Right ventricle myocardium superior (tissue), 1 donor: Measurements from ENCODE around the gene PDCD4. TPM values are rescaled to one million over a fixed set of nuclear protein-coding genes. Genes with fewer than 3 reads are reported as not detected.
A peak's percentile ranks its signal among the peaks of the same experiment; 100 is the strongest.
"Not testable (repeated sequence)": the region's sequence is repeated elsewhere in the genome, so short reads cannot be mapped to it uniquely, and the experiment has no call there.

Experiments
- ATAC-seq: fragments of 200-7000 bp; cut with Tn5 transposase; one replicate; pipeline ENCODE4 v1.9.1; 2020; ENCODE audit warnings: mild to moderate bottlenecking; ENCODE audit not compliant: poor library complexity
- DNase-seq: peaks from one replicate; pipeline ENCODE4 v3.0.0-alpha.2; 2020
- intact Hi-C: fragments of 100-400 bp; cut with DNase I; formaldehyde crosslinking; loops from one replicate; pipeline ENCODE4 v1.11.2; 2022
- total RNA-seq: library from RNA; stranded (reverse); fragmentation: NEBNext Ultra II Directional; extraction: Animal tissue kit (Norgen Biotek cat#: 25700); gene quantifications from one replicate; pipeline ENCODE4 v1.2.1, GENCODE V29; 2021
- donor health status: DM: no; HTN: yes; CAD: no; lungs with severe emphysema.

Gene PDCD4
- total RNA-seq, 1 donor from 2014 or later: 90.0 TPM

DNA sequence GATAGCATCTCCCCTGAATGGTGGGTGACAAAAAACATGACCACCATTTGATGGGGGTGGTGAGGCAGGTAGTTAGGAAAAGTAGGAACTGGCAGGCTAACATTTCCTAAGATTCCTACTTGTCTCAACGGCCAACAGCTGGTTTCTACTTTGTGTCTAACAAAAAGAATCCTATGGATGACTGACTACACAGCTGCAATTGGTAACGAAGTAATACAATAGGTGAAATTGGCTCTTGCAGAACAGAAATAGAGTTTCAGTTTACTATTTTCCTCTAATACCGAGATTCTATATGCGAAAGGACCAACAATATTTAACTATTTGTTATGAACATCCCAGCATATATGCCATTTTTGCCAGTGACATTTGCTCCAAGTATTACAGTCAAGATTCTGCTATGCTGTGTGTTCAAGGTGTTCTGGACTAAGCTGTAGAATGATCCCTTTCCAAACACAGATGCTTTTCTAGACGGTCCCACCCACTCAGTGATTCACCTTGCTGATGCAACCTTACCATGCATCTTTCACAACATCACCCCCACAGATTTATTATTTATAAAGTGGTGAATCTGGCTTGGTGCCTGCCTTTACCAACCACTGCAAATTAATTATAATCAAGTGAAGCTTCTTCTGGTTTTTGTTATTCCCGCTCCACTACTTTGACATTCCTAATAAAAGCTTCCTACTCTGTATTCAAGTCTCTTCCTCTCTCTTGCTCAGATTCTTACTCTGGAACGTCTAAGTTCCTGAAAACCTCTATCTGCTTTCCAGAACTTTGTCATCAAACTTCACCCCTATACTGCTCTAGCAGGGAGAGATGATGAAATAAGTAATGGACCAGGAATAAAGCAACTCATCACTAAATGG lies 30.5 kb downstream of the PDCD4 start:
- ATAC-seq (no peak), DNase-seq (no peak)
- intact Hi-C loops: no loop called here

DNA sequence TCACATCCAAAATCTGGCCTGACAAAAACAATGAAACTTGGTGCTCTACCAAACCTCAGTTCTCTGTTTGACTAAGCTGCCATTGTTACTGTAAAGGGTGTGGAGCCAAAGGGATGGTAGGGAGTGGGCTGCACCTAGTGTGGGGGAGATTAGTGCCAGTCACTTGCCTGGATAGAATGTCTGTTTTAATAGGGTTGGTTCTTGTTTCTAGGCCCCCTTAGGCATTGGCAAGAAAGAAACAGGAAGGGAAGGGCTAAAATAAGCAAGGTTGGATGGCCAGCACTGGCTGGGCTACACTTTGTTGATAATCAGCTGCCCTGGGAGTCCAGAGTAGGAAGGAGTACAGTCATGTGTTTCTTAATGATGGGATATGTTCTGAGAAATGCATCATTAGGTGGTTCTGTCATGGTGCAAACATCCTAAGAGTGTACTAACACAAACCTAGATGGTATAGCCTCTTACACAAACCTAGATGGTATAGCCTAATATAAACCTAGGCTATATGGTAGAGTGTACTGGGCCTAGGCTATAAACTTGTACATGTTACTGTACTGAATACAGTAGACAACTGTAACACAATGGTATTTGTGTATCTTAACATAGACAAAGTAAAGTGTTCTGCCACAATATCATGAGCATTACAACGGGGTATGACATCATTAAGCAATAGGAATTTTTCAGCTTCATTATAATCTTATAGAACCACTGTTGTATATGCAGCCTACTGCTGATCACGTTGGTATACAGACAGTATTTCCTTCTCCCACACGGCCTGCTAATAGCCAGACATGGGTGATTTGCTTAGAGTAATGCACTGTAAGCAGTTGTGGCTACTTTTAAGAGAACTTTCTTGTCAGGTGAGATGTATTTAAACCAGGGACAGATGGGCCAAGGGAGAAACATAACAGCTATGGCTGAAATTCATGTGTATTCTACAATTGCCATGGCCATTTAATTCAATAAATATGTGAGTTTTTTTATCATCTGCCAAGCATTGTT lies 31.9 kb downstream of the PDCD4 start:
- DNase-seq (no peak), ATAC-seq (peak; percentile 8)
- intact Hi-C loops: no loop called here

DNA sequence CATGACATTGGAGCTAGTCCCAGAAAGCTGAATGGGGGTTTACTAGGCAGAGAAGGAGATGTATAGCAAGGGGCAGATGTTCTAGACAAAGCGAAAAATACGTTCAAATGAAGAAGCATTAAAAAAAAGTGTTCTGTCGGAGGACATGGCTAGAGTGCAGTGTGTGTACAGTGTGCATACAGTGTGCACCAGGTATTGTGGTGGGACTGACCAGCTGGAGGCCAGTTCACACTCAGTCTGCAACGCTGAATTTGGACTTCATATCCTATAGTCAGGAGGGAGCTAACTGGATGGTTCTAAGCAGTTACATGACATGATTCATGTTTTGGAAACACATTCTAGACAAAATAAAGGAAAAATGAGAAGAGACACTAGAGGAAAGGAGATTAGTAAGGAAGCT lies 38.4 kb downstream of the PDCD4 start:
- intact Hi-C loops: no loop called here
- DNase-seq (no peak), ATAC-seq (no peak)

- ATAC-seq: no peak
- no peak for DNase-seq
- intact Hi-C loops: no loop called here
These were observed 40.6 kb downstream of the PDCD4 start for GRCh38 chr10:110912374-110912773.

DNA sequence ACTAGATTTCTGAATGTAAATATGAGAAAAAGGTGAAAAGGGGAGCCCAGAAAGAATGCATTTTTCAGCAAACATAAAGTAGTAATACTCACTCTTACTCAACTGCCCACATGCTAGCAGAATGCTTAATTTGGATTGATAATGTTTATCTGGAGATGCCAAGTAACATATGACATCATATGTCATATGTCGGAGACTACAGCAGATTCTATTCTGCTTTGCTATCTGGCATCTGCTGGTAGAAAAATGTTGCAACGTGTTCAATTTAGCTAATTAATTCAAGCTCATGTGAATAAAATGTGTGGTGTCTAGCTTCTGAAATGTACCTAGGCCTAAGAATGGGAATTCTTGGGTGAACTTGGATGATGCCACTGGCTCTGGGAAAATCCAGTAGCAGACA lies 42.7 kb downstream of the PDCD4 start:
- intact Hi-C loops: no loop called here
- no peak for ATAC-seq
- no peak for DNase-seq

DNA sequence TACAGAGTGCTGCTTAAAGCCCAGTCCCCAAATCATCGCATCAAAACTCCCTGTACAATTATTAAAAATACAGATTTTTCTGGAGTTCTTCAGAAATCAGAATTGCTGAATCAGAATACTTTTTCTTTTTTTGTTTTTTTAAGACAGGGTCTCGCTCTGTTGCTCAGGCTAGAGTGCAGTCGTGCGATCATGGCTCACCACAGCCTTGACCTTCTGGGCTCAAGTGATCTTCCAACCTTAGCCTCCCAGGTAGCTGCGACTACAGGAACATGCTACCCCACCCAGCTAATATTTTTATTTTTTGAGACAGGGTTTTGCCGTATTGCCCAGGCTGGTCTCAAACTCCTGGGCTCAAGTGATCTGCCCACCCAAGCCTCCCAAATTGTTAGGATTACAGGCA lies 43.3 kb downstream of the PDCD4 start:
- DNase-seq (no peak), ATAC-seq (no peak)
- intact Hi-C loops: no loop called here

DNA sequence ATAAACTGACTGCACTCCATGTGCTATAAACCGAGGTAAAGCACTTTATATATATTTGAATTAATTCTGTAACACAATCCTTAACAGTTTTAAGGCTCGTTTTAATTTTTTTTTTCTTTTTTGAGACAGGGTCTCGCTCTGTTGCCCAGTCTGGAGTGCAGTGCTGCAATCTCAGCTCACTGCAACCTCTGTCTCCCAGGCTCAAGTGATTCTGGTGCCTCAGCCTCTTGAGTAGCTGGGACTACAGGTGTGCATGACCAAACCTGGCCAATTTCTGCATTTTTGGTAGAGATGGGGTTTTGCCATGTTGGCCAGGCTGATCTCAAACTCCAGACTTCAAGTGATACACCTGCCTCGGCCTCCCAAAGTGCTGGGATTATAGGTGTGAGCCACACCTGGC lies 43.9 kb downstream of the PDCD4 start:
- ATAC-seq, intact Hi-C loops, DNase-seq: not testable (repeated sequence)

DNA sequence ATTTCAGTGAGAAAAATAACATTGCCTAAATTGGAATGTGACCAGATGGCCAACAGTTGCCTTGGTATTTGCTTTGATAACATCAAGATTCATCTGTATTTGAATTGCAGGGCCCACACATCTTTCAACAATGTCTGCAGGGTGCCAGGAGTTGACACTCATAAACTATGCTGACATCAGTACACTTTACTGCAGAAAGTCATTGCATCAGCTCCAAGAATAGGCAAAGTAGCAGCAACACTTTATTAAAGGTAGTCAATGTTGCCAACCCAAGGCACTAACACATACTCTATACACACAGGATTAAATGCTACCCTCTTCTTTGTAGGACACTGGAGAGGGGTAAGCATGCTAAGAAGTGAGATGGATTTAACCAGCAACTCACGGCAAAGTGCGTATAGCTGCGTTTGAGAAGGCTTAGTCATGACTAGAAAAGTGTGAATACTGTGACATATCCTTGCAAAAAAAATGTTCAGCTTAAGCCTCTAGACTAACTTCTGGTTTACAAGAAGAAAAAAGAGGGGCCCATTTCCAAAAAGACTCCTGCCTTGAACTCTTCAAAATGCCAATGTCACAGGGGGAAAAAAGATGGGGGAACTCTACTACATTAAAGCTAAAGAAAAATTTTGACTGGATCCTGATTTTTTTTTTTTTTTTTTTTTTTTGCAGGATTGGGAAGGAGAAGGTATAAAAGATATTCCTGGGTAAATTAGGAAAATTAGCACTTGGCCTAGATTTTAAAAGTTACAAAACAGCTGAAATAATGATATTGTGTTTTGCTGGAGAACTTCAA lies 45.0 kb downstream of the PDCD4 start:
- ATAC-seq (no peak), DNase-seq (no peak)
- intact Hi-C loops: no loop called here

- intact Hi-C loops: no loop called here
- ATAC-seq: no peak
- peak; percentile 98 for DNase-seq
These were observed 46.5 kb downstream of the PDCD4 start for GRCh38 chr10:110918269-110918642.

GRCh38 chr10:110918643-110919348 lies 47.1 kb downstream of the PDCD4 start, which contains the start of gene BBIP1:
Gene BBIP1 (minus strand): TSS chr10:110919180. CDS start chr10:110918157, 1,023 bp downstream.
- intact Hi-C loops: no loop called here
- DNase-seq: no peak
- peak; percentile 94 for ATAC-seq

DNA sequence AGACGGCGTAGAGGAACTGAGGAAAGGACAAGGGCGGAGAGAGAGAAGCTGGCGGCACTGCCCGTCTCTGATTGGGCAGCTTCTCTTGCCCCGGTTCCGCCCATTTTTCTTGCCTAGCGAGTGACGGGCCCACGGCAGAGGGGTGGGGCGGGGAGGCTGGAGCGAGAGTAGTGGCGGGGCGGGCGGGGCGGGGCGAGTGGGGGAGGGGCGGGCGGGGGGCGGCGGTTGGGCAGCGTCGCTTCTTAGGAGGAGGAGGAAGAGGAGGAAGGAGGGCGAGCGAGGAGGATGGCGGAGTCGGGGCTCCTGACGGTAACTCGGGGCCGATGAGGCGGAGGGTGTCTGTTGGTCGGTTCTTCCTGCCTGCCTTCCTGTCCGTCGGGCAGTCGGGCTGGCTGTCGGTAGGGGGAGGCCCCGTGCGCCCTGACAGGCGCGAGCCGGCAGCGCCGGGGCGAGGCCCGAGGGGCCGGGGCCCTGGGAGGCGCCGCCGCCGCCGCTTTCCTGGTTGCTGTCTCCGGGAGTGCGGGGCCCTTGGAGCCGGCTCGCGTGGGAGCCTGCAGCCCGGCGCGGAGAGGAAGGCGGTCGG lies 47.7 kb downstream of the PDCD4 start, which contains the start of gene SHOC2:
Gene SHOC2, plus strand, starts transcription at position 256 of the 583 bp plus-strand sequence. CDS start 44,755 bp downstream, outside the sequence.
- peak; percentile 100 for DNase-seq
- ATAC-seq: peak; percentile 51
- intact Hi-C loops: no loop called here

DNA sequence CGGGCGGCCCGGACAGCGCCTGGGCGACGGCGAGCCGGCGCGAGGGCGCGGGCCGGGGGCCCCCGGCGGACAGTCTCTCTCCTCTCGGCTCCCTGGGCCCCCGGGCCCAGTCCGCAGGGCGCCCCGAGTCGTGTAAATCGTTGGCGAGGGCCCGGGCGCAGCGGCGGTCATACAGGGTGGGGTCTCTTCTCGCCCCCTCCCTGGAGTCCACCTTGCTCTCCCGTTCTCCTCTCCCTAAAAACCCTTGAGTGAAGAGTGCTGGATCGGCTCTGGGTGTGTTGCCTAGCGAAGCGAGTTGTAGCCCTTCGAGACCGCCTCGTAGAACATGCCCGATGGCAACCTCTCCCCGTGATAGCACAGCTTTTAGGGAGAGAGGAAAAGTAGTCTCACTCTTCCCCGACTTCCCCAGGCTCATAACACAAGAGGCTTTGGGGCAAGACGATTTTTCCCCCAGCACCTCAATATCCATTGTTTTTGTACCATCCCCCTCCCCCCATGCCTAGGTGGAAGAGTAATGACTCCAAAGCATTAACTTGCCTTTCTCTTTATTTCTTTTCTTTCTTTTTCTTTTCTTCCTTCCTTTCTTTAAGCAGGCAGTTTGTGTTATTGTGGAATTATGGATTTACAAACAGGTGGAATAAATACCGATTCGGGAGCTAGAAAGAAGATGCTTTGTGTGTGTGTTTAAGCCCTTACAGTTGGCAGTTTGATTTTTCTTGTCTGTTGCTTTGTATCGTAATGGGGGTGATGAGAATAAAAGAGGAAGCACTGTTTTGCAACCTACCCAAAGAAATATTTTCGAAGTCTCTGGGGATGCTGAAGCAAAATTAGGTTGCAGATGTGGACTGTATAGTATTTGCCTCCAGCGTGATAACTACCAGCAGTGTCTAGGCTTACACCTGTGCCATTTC lies 48.5 kb downstream of the PDCD4 start:
- DNase-seq: peak; percentile 53
- intact Hi-C loops: loop anchor here (10.0 kb wide), 1 partner anchor 55 kb away; no protein-coding TSS in a partner anchor
- no peak for ATAC-seq

- DNase-seq (no peak), ATAC-seq (no peak)
- intact Hi-C loops: loop anchor here (10.0 kb wide), 1 partner anchor 51 kb away; no protein-coding TSS in a partner anchor
These were observed 52.2 kb downstream of the PDCD4 start for GRCh38 chr10:110923856-110924493.

GRCh38 chr10:110927461-110927860 lies 55.7 kb downstream of the PDCD4 start:
- DNase-seq (no peak), ATAC-seq (no peak)
- intact Hi-C loops: loop anchor here (10.0 kb wide), 1 partner anchor 47 kb away; no protein-coding TSS in a partner anchor

DNA sequence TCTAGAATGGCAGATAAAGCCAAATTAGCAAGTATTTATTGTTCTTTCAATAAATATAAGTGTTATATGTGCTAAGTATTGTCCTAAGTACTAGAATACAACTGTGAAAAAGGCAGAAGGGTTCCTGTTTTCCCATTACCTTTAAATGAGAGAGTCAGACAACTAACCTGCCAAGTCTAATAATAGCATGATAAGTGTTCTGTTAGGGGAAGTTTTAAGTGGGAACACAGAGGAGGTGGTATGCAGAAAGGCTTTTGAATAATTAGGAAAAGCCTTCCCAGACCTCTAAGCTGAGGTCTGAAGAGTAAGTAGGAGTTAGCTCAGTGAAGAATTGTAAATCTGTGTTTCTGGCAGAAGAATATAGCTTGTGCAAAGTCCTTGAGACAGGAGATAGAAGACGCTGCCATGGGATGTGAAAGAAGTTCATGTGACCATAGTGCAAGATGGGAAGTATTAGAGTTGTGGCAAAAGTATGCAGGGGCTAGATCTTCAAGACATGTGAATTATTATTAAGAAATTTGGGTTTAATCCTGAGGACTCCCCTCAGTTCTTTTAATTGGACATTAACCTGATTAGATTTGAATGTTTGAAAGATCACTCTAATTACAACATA lies 60.1 kb downstream of the PDCD4 start:
- ATAC-seq (peak; percentile 74), DNase-seq (no peak)
- intact Hi-C loops: no loop called here
